ENCODE measurements around the gene CALHM1.
A peak's percentile ranks its signal among the peaks of the same experiment; 100 is the strongest.

The CALHM1 gene

DNA sequence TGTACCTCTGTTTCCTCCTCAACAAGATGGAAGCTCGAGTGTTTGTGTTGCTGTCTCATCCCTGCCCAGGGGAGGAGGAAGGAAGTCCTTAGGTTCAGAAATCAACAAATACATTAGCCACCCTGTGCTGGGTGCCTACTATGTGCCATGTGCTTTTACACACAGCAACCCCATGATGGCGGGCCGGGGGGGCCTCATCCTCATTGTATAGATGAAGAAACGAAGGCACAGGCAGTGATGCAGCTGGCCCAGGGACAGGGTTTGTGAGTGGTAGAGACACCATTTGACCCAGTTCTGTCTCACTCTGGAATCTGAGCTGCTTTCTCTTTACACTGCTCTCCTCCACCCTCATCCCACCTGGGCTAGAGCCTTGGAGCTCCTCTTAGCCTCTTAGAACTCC, 4.7 kb downstream of the CALHM1 start:
- no peak for DNase-seq

DNA sequence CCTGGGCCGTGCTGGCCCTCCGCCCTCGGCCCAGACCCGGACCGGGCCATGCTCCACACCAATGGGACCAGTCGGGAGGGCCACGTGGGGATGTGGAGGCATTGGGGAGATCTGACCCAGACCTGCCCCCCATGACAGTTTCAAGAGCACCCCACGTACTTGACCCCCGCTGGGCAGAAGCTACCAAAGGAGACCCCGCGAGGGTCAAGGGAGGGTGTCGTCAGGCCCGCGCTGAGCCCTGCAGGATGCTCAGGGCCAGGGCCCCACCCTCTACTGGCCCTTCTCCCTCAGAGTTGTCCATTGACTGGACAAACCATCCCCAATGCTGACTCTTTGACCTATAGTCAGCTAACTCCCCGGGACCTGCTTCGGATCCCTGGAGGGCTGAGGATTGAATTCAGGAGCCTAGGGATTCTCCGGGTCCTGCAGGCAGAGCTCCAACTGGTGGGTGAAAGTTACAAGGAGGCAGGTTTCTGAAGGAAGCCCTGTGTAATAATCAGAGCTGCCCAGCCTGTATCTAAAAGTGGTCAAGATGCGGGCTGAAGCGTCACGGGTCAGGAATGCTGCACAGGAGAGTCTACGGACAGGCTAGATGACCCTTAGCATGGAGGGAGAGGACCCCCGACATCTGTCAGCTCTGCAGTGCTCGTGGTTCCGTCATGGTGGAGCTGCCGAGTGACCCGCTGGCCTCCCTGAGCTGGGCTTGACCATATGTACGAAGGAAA, 6.0 kb downstream of the CALHM1 start:
- no peak for DNase-seq

GRCh38 chr10:103451831-103452505, 6.7 kb downstream of the CALHM1 start, which contains the start of gene CALHM2:
Gene CALHM2, minus strand, starts transcription at chr10:103452370. Its CDS starts 2,429 bp downstream, at chr10:103449941.
- peak in 1 of 2 experiments; percentile 24 for DNase-seq

DNA sequence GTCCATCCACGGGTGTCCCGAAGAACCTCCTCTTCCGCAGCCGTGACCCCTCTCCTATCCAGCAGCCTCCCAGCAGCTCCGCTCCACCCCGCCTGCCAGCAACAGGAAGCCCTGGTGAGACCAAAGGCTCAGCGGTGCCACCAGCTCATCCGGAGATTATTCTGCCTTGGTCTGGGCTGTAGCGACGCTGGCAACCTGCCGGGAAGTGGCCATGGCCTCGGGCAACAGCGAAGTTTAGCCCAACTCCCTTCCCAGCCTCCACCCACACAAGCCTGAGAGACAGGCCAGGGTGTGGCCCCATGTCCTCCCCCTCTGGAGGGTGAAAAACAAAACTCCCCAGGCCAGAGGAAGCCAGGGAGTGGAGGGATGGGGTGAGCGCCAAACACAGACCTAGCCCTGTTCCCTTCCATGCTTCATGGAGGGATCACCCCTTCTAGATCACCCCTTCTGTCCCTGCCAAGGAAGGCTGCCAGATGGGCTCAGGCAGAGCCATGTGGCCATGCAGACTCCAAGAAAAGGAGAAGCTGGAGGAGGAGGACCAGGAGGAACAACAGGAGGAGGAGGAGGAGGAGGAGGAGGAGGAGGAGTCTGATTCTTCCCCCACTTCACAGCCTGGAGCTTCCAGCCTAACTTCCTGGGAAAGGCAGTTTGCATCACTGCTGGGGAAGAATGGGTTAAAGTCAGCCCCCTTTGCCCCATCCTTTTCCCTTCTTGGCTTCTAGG, 7.4 kb downstream of the CALHM1 start:
- DNase-seq, result no peak

- no peak for DNase-seq
These were observed 8.5 kb downstream of the CALHM1 start for GRCh38 chr10:103450201-103450695.

DNA sequence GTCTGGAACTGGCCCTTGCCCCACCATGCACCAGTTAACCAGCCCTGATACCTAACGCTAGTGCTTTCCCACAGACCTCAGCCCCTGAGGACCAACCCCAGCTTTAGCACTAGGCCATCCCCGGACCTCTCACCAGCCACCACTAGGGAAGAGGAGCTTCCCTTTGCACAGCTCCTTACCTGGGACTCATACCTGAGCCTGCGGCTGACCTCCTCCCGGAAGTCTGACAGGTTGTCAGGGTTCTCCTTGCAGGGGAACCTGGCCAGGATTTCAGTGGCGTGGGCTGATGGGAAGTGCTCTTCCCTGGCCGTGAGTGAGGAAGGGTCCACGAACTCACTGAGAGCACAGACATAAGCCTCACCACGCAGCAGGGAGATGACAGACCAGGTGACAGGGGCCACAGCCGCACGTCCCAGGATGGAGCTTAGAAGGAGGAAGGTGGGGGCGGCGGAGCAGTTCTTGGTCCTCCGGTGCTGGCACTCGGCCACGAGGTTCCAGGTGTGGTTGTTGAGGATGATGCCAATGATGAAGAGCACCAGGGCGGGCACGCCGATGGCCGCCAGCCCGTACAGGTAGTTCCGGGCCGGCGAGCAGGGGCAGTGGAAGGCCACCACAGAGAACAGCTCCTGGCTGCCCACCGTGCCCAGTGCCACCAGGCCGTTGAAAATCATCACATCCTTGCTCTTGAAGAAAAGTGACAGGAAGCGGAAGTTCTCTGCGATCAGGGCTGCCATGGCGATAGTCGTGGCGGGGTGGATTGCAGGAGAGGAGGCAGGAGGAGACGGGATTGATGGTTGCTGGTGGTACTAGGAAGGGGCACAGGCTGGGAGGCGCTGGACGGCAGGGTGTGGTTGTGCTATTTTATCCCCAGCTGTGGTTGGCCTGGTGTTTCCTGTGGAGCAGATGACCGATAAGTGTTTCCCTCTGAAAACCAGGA, 9.2 kb downstream of the CALHM1 start:
- no peak for DNase-seq

- DNase-seq, result no peak
These were observed 10.0 kb downstream of the CALHM1 start for GRCh38 chr10:103448746-103449145.

- DNase-seq, result no peak
These were observed 11.5 kb downstream of the CALHM1 start for GRCh38 chr10:103447187-103447586.

GRCh38 chr10:103445767-103446567, 12.7 kb downstream of the CALHM1 start:
- DNase-seq, result no peak

DNA sequence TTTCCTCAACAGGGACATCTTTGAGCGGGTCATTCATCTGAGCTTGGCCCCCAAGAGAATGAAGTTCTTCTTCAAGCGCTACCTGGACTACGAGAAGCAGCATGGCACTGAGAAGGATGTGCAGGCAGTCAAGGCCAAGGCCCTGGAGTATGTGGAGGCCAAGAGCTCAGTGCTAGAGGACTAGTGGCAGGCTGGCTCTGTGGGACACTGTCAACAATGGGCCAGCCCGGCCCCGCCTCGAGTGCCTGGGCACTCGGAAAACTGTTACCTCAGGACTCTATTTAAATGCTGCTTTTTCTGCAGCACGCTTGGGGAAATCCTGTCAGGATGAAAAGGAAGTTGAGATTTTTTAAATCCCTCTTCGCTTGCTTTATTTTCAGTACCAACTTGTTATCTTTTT, 13.3 kb downstream of the CALHM1 start:
- DNase-seq, result no peak

GRCh38 chr10:103444478-103444877, 14.2 kb downstream of the CALHM1 start:
- DNase-seq, result no peak

GRCh38 chr10:103443475-103444185, 15.1 kb downstream of the CALHM1 start:
- DNase-seq, result no peak

GRCh38 chr10:103442031-103442461, 16.7 kb downstream of the CALHM1 start:
- no peak for DNase-seq

- DNase-seq, result no peak
These were observed 17.1 kb downstream of the CALHM1 start for GRCh38 chr10:103441611-103442010.

DNA sequence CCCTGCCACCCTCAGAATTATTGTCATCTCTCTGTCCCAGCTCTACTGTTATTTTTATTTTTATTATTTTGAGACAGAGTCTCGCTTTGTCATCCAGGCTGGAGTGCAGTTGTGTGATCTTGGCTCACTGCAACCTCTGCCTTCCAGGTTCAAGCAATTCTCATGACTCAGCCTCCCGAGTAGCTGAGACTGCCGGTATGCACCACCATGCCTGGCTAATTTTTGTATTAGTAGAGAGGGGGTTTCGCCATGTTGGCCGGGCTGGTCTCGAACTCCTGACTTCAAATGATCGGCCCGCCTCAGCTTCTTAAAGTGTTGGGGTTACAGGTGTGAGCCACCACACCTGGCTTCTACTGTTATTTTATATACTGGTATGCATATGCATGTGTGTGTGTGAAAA, 17.5 kb downstream of the CALHM1 start:
- no peak for DNase-seq

DNA sequence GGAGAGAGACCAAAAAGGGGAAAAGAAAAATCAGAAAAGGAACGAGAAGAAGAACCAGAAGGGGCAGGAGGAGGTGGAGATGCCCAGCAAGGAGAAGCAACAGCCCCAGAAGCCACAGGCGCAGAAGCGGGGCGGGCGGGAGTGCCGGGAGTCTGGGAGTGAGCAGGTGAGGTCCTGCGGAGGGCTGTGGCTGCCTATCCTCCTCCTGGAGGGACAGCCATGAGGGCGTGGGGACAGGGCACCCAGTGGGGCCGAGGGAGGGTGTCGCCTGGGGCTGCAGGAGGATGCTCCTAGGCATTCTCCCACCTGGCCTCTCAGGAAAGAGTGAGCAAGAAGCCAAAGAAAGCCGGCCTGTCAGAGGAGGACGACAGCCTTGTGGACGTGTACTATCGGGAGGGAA, 18.3 kb downstream of the CALHM1 start:
- no peak for DNase-seq

DNA sequence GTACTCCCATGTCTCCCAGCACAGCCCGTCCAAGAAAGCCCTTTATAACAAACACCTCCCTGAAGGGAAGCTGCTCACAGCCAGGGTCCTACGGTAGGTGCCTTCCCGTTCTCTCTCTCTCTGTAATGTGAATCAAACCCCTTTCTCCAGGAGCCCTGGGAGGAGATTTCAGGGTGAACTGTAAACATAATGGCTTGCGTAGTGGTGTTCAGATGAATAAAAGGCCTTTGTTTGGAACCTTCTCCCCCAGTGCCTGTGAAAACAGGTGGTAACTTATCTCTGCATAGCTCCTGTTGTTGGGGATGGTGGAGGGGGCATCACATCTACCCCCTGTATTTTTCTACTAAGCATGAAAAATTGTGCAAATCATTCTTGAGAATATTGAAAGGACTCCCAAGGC, 18.9 kb downstream of the CALHM1 start:
- no peak for DNase-seq

DNA sequence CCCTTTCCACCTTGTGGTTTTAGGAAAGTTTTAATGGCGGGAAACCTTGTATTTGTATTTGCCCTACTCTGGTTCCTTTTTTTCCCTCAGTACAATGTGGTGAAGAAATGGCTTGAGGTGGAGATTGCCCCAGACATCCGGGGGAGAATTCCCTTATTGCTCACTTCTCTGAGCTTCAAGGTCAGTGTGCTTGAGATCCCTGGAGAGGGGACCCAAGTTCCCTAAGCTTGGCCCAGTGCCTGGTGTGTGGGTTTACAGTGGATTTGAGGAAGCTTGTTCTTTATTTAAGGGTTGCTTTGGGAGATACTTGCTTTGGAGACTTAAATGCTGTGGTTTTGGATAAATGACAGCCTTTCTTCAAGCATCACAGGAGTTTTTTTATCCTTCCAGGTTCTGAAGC, 24.8 kb downstream of the CALHM1 start:
- no peak for DNase-seq

DNA sequence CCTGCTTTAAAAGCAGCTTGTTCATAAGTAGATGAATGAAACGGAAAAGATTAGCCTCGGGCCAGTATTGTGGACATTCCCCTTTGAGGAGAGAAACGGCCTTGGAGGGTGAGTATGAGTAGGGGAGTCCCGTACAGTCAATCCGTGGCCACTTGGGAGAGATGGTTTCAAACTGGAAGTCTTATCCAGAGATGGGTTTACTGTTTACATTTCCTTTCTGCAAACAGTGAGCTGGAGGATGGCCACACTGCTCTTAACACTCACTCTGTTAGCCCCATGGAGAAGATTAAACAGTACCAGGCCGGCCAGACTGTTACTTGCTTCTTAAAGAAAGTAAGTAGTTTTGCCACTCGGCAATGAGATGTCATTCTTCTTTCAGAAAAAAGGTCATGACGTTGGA, 26.8 kb downstream of the CALHM1 start:
- no peak for DNase-seq

GRCh38 chr10:103429647-103430046, 29.1 kb downstream of the CALHM1 start:
- no peak for DNase-seq

Data from NCI-H187 (cell line).